OCI-LY1 (cell line): Measurements from ENCODE around the gene RILP.

Experiments used
- H2AFZ ChIP-seq: fragments of 200-600 bp; sonication (generic), shearing (Covaris generic); 2 replicates; pipeline ENCODE4 v1.6.0; 2014; ENCODE audit warnings: antibody characterized with exemption, mild to moderate bottlenecking, low read length
- H3F3A ChIP-seq: fragments of 200-600 bp; sonication (generic), shearing (Covaris generic); 2 replicates; pipeline ENCODE4 v1.6.0; 2014; ENCODE audit warnings: mild to moderate bottlenecking, antibody characterized with exemption, low read length, moderate library complexity; ENCODE audit not compliant: insufficient read depth
- H3K27ac ChIP-seq: fragments of 200-600 bp; sonication (generic); 2 replicates; pipeline ENCODE4 v1.5.1; 2014; ENCODE audit warnings: low read length, mixed run types, mild to moderate bottlenecking, low read depth; ENCODE audit not compliant: poor library complexity, severe bottlenecking
- H3K27me3 ChIP-seq: fragments of 200-600 bp; sonication (generic); 2 replicates; pipeline ENCODE4 v1.6.0; 2014; ENCODE audit warnings: antibody characterized with exemption, mild to moderate bottlenecking, low read length, moderate library complexity; ENCODE audit not compliant: insufficient read depth
- H3K36me3 ChIP-seq: fragments of 200-600 bp; sonication (generic); 2 replicates; pipeline ENCODE4 v1.6.1; 2014; ENCODE audit warnings: mild to moderate bottlenecking, antibody characterized with exemption, low read length, moderate library complexity, mixed read lengths; ENCODE audit not compliant: insufficient read depth
- H3K4me1 ChIP-seq: fragments of 200-600 bp; sonication (generic); 2 replicates; pipeline ENCODE4 v1.5.1; 2014; ENCODE audit warnings: mild to moderate bottlenecking, low read length, moderate library complexity; ENCODE audit not compliant: insufficient read depth, severe bottlenecking
- H3K4me2 ChIP-seq: fragments of 200-600 bp; sonication (generic), shearing (Covaris generic); 2 replicates; pipeline ENCODE4 v1.6.1; 2014; ENCODE audit warnings: low read length
- H3K4me3 ChIP-seq: fragments of 200-600 bp; sonication (generic); 2 replicates; pipeline ENCODE4 v1.5.1; 2014; ENCODE audit warnings: low read length, low read depth, mild to moderate bottlenecking, mixed read lengths; ENCODE audit not compliant: poor library complexity, severe bottlenecking
- H3K79me2 ChIP-seq: fragments of 200-600 bp; shearing (Covaris generic); 2 replicates; pipeline ENCODE4 v1.6.1; 2016; ENCODE audit warnings: mixed run types, low read length, mixed read lengths; ENCODE audit not compliant: insufficient read depth
- H3K9ac ChIP-seq: fragments of 200-600 bp; sonication (generic), shearing (Covaris generic); 2 replicates; pipeline ENCODE4 v1.6.1; 2014; ENCODE audit warnings: mild to moderate bottlenecking, low read length, mixed read lengths
- H3K9me2 ChIP-seq: fragments of 200-600 bp; sonication (generic), shearing (Covaris generic); 2 replicates; pipeline ENCODE4 v1.6.1; 2014; ENCODE audit warnings: low read depth, mild to moderate bottlenecking, low read length, mixed read lengths
- H3K9me3 ChIP-seq: fragments of 200-600 bp; shearing (Covaris generic); 2 replicates; pipeline ENCODE4 v1.6.1; 2014; ENCODE audit warnings: low read length, mixed read lengths
- H4K20me1 ChIP-seq: fragments of 200-600 bp; sonication (generic), shearing (Covaris generic); 2 replicates; pipeline ENCODE4 v1.6.0; 2016; ENCODE audit warnings: mild to moderate bottlenecking, low read length; ENCODE audit not compliant: insufficient read depth
- EZH2 ChIP-seq: fragments of 200-600 bp; sonication (generic), shearing (Covaris generic); IDR thresholded peaks from 2 replicates; pipeline ENCODE4 v1.8.0; 2017; ENCODE audit warnings: borderline replicate concordance, mixed run types, mild to moderate bottlenecking, antibody characterized with exemption, low read length, moderate library complexity, mixed read lengths
- TF ChIP-seq, protein P1 (sequence below): fragments of 200-600 bp; sonication (generic), shearing (Covaris generic); IDR thresholded peaks from 2 replicates; pipeline ENCODE4 v1.5.1; 2017; ENCODE audit warnings: mild to moderate bottlenecking, antibody characterized with exemption, low read length, moderate library complexity, mixed read lengths

Gene RILP

DNA sequence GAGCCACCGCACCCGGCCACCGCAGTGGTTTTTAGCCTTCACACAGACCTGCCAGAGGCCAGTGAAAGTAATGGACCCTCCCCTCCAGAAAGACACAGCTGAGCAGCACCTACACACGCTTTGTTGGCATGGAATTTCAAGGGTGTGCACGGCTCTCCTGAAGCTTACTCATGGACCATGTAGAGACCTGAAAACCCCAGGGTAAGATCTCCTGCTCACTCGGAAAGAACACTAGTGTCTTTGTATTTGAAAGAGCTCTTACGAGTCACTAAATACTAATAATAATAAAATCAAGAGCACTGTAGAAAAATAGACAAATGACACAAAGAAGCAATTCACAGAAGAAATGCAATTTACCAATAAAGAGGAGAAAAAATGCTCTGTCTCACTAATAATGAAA is 41.0 kb downstream of the RILP start:
- no peak overlapping the region for H3K4me2 ChIP-seq
- peak overlapping the region; percentile 89 for H3K27ac ChIP-seq
- H3K9me2 ChIP-seq: no peaks in the 10 kb centered on the region
- no peaks in the 10 kb centered on the region for H3K27me3 ChIP-seq
- H3K4me3 ChIP-seq: no peak overlapping the region
- no peak overlapping the region for H2AFZ ChIP-seq
- H4K20me1 ChIP-seq: no peaks in the 10 kb centered on the region
- no peak overlapping the region for H3K9ac ChIP-seq
- peaks cover 82% of the 10 kb centered on the region for H3K36me3 ChIP-seq
- H3K79me2 ChIP-seq: no peaks in the 10 kb centered on the region
- no peak for TF ChIP-seq EZH2
- TF ChIP-seq, protein P1, sequence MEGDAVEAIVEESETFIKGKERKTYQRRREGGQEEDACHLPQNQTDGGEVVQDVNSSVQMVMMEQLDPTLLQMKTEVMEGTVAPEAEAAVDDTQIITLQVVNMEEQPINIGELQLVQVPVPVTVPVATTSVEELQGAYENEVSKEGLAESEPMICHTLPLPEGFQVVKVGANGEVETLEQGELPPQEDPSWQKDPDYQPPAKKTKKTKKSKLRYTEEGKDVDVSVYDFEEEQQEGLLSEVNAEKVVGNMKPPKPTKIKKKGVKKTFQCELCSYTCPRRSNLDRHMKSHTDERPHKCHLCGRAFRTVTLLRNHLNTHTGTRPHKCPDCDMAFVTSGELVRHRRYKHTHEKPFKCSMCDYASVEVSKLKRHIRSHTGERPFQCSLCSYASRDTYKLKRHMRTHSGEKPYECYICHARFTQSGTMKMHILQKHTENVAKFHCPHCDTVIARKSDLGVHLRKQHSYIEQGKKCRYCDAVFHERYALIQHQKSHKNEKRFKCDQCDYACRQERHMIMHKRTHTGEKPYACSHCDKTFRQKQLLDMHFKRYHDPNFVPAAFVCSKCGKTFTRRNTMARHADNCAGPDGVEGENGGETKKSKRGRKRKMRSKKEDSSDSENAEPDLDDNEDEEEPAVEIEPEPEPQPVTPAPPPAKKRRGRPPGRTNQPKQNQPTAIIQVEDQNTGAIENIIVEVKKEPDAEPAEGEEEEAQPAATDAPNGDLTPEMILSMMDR: no peak
- no peaks in the 10 kb centered on the region for H3K9me3 ChIP-seq
- no peaks in the 10 kb centered on the region for H3F3A ChIP-seq
- H3K4me1 ChIP-seq: peaks cover 38% of the 10 kb centered on the region

DNA sequence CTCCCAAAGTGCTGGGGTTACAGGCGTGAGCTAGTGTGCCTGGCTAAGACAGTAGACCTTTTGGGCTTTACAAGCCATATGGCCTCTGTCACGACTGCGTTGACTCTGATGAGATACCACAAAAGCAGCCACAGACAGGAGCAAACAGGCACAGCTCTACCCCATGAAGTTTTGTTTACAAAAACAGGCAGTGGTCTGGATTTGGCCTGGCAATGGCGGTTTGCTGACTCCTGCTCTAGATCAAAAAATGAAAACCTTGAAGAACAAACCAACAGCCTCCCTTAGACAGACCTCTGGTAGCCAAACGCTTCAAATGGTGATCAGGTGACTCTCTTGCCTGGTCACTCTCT is 41.7 kb downstream of the RILP start:
- Histone ChIP-seq H3K27ac (peak overlapping the region; percentile 89), H2AFZ (no peak overlapping the region), H3K27me3 (no peaks in the 10 kb centered on the region), H3K9ac (peak overlapping the region; percentile 27; the same call in 1 of the 2 replicates), H3K36me3 (peaks cover 82% of the 10 kb centered on the region), H3K9me3 (no peaks in the 10 kb centered on the region), H3K4me3 (no peak overlapping the region), H3K9me2 (no peaks in the 10 kb centered on the region), H3K4me2 (no peak overlapping the region), H4K20me1 (no peaks in the 10 kb centered on the region), H3K4me1 (peaks cover 38% of the 10 kb centered on the region), H3F3A (no peaks in the 10 kb centered on the region), H3K79me2 (no peaks in the 10 kb centered on the region)
- TF ChIP-seq, protein P1: no peak
- no peak for TF ChIP-seq EZH2

DNA sequence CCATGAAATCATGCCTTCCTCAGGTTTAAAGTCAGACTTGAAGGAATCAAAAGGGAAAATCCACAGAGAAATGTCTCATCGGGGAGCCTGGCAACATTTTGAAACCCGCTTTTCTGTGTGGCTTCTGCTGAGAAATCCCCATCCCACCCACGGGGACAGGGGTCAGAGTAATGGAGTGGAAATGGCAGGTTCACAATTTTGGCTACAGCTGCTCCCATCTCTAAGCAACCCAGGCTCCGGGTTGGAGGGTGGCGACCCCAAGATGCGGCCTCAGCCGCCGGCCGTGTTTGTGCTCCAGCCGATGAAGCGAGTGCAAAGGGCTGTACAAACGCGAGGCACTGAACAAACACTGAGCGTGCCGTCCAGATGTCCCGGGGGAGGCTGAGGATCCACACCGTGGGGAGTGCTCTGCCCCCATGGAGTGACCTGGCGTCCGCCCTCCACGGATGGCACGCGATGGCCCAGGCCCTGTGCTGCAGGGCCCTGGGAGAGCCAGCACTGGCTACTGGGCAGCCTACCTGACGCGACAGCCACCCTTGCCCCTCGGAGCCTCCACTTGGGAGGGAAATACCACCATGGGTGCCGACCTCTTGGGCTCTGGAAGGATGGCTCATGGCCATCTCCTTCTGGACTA is 43.2 kb downstream of the RILP start:
- peak overlapping the region; percentile 50 for H3K4me2 ChIP-seq
- H3K4me3 ChIP-seq: peak overlapping the region; percentile 24
- TF ChIP-seq EZH2: no peak
- TF ChIP-seq, protein P1: no peak
- no peaks in the 10 kb centered on the region for H4K20me1 ChIP-seq
- peaks cover 7% of the 10 kb centered on the region; the same call in 1 of the 2 replicates for H3K9me3 ChIP-seq
- H3K27ac ChIP-seq: peak overlapping the region; percentile 89
- peak overlapping the region; percentile 56 for H3K9ac ChIP-seq
- no peaks in the 10 kb centered on the region for H3K79me2 ChIP-seq
- H3K36me3 ChIP-seq: peaks cover 86% of the 10 kb centered on the region
- no peaks in the 10 kb centered on the region for H3K27me3 ChIP-seq
- no peak overlapping the region for H2AFZ ChIP-seq
- H3F3A ChIP-seq: no peaks in the 10 kb centered on the region
- no peaks in the 10 kb centered on the region for H3K9me2 ChIP-seq
- peaks cover 38% of the 10 kb centered on the region for H3K4me1 ChIP-seq
